EH (cell line): Measurements from ENCODE around the gene CTAGE9.

Experiments used
- DNase-seq: peaks from one replicate; pipeline ENCODE4 v3.0.0-alpha.2; 2015; ENCODE audit warnings: low read depth

The CTAGE9 gene

GRCh38 chr6:131669891-131670290 is 40.9 kb downstream of the CTAGE9 start:
- peak; percentile 8 for DNase-seq

GRCh38 chr6:131663578-131664165 is 47.1 kb downstream of the CTAGE9 start:
- DNase-seq: no peak

- peak; percentile 49 for DNase-seq
Measured at GRCh38 chr6:131660195-131660594, 50.6 kb downstream of the CTAGE9 start.
